Cardiac fibroblast (primary cell): ENCODE results near the gene SRP68.
"Not testable (repeated sequence)": the region's sequence is repeated elsewhere in the genome, so short reads cannot be mapped to it uniquely, and the experiment has no call there.

Experiments used
- DNase-seq, 2 donors: peaks; one replicate each; pipeline versions ENCODE4 v3.0.0 to v3.0.0-alpha.2; 2010; ENCODE audit warnings: low read depth in 2 of 2
- H3K4me3 ChIP-seq, 2 donors: replicated peaks in 1 of 2; 1 replicate in 1 of 2; 2 replicates in 1 of 2; pipeline ENCODE4 v1.5.1; 2011; ENCODE audit warnings: low read depth in 2 of 2, low read length in 2 of 2, mild to moderate bottlenecking in 2 of 2, moderate library complexity in 1 of 2
- TF ChIP-seq, protein P1 (sequence below): IDR thresholded peaks from one replicate; pipeline ENCODE4 v1.5.1; 2011; ENCODE audit warnings: low read depth, mild to moderate bottlenecking, low read length, inconsistent platforms

SRP68 gene

DNA sequence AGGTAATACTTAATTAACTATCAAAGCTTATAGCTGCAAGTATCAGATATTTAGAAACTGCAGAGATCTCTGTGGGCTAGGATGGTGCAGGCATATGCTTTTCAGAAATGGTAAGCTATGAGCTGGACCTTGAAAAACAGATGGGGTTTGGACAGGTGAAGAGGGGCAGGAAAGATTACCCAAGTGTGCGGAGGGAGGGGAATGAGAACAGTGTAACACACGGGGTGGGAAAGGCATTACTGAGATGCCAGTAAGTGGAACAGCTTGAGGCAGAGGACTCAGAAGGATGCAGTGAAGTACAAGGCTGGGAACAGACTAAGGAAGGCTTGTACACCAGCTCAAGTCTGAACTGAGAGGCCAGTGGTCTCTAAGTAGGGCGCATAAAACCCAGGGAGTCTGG lies 23.1 kb downstream of the SRP68 start:
- no peak for DNase-seq
- TF ChIP-seq, protein P1, sequence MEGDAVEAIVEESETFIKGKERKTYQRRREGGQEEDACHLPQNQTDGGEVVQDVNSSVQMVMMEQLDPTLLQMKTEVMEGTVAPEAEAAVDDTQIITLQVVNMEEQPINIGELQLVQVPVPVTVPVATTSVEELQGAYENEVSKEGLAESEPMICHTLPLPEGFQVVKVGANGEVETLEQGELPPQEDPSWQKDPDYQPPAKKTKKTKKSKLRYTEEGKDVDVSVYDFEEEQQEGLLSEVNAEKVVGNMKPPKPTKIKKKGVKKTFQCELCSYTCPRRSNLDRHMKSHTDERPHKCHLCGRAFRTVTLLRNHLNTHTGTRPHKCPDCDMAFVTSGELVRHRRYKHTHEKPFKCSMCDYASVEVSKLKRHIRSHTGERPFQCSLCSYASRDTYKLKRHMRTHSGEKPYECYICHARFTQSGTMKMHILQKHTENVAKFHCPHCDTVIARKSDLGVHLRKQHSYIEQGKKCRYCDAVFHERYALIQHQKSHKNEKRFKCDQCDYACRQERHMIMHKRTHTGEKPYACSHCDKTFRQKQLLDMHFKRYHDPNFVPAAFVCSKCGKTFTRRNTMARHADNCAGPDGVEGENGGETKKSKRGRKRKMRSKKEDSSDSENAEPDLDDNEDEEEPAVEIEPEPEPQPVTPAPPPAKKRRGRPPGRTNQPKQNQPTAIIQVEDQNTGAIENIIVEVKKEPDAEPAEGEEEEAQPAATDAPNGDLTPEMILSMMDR = no peak
- H3K4me3 ChIP-seq = no peak overlapping the region

- TF ChIP-seq, protein P1 = no peak
- peak in 1 of 2 donors; percentile 32 for DNase-seq
- no peak overlapping the region for H3K4me3 ChIP-seq
These were observed 23.6 kb downstream of the SRP68 start for GRCh38 chr17:76048711-76049110.

DNA sequence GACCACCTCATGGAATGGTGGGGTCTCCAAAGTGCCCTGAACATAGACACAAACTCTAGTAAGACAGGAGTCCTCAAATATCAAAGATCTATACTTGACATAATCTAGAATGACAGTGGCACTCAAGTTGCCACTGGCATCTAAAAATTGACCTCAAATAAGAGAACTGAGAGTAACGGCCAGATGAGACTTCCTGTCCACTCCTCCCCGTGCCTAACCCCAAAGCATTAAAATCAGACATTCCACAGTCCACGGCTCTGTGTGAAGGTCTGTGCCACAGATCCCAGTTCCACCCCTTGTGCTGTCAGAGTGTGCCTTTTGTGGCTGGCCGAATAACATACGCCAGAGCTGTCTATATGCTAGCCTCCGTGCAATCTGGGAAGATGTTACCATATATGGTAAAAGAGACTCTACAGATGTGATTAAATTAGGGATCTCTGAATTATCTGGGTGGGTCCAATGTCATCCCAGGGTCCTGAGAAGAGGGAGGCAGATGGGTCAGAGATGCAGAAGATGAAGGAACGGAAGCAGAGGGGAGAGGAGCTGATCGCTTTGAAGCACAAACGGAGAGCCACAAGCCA lies 24.2 kb downstream of the SRP68 start:
- no peak overlapping the region for H3K4me3 ChIP-seq
- TF ChIP-seq, protein P1 = no peak
- no peak for DNase-seq

DNA sequence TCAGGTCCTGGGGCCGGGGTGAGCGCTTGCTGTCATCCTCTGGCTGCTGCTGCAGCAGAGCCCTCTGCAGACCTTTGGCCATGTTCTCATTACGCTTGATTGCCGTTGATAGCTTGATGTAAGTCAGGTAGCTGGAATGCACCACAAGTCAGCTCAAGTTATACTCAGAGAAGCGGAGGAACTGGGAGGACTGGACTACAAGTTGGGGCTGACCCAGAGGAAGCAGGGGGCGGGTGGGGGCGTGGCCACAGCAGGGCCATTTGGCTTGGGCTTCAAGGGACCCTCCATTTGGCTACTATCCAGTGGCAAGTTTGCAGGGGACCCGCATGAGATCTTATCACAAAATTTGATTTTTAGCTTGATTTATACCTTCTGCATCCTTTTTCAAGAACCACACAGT lies 26.3 kb downstream of the SRP68 start:
- no peak for DNase-seq
- H3K4me3 ChIP-seq = no peak overlapping the region
- TF ChIP-seq, protein P1 = no peak

GRCh38 chr17:76044475-76045007 lies 27.8 kb downstream of the SRP68 start:
- not testable (repeated sequence) for H3K4me3 ChIP-seq, DNase-seq

DNA sequence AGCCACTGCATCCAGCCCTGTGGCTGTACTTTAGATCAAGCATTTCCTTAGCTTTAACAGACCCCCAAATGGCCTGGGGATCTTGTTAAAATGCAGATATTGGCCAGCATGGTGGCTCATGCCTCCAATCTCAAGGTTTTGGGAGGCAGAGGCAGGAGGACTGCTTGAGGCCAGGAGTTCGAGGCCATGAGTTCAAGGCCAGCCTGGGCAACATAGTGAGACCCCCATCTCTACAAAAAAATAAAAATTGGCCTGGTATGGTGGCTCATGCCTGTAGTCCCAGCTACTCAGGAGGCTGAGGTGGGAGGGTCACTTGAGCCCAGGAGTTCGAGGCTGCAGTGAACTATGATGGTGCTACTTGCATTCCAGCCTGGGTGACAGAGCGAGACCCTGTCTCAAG lies 29.4 kb downstream of the SRP68 start:
- not testable (repeated sequence) for DNase-seq, H3K4me3 ChIP-seq

GRCh38 chr17:76040376-76040775 lies 31.9 kb downstream of the SRP68 start:
- TF ChIP-seq, protein P1 = no peak
- DNase-seq = no peak
- no peak overlapping the region for H3K4me3 ChIP-seq

DNA sequence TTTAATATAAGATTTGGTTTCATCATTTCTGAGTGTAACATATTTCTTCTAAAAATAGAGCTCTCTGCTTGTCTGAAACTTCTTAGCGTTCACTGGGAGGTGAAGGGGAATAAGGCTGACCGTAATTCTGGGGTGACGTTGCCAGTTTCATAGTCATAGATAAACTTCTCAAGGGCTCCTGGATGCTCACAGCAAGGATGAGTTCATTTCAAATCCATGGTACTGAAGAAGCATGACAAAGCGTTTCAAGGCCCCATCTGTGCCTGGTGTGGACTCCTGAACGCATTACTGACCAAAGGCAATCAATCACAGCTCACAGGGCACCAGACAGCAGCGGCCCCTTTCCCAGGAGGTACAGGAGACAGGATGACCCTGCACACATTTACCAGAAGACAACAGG lies 33.2 kb downstream of the SRP68 start:
- TF ChIP-seq, protein P1 = no peak
- H3K4me3 ChIP-seq = no peak overlapping the region
- DNase-seq = no peak
